ENCODE data around the gene RUNX2.

RUNX2 gene

GRCh38 chr6:45645302-45645701 lies 317.2 kb downstream of the RUNX2 start:
- peak; percentile 55 for DNase-seq (ENCODE audit: low spot score)

GRCh38 chr6:45647341-45648261 lies 319.5 kb downstream of the RUNX2 start:
- no peak for DNase-seq (ENCODE audit: low spot score)
- TF ChIP-seq CTCF (IDR thresholded peaks at IDR 0.05; ENCODE audit: extremely low read depth, missing control alignments) = no peak

More at GRCh38 chr6:45645302-45645701, 317.2 kb downstream of the RUNX2 start:
- no peak for TF ChIP-seq CTCF (IDR thresholded peaks at IDR 0.05; ENCODE audit: extremely low read depth, missing control alignments)

GRCh38 chr6:45648262-45648620 lies 320.1 kb downstream of the RUNX2 start:
- no peak for DNase-seq (ENCODE audit: low spot score)

GRCh38 chr6:45650524-45651135 lies 322.5 kb downstream of the RUNX2 start:
- no peak for TF ChIP-seq CTCF (IDR thresholded peaks at IDR 0.05; ENCODE audit: extremely low read depth, missing control alignments)
- no peak for DNase-seq (ENCODE audit: low spot score)

More at GRCh38 chr6:45648262-45648620, 320.1 kb downstream of the RUNX2 start:
- TF ChIP-seq CTCF (IDR thresholded peaks at IDR 0.05; ENCODE audit: extremely low read depth, missing control alignments) = no peak

GRCh38 chr6:45651301-45651700 lies 323.2 kb downstream of the RUNX2 start:
- DNase-seq (ENCODE audit: low spot score) = no peak
- no peak for TF ChIP-seq CTCF (IDR thresholded peaks at IDR 0.05; ENCODE audit: extremely low read depth, missing control alignments)

GRCh38 chr6:45652416-45652815 lies 324.3 kb downstream of the RUNX2 start:
- DNase-seq (ENCODE audit: low spot score) = no peak
- no peak for TF ChIP-seq CTCF (IDR thresholded peaks at IDR 0.05; ENCODE audit: extremely low read depth, missing control alignments)
